HFFc6 (cell line): ENCODE results near the gene NHLRC1. TPM values are rescaled to one million over a fixed set of nuclear protein-coding genes. Genes with fewer than 3 reads are reported as not detected.
A peak's percentile ranks its signal among the peaks of the same experiment; 100 is the strongest.

Experiments used
- DNase-seq: peaks from one replicate; pipeline ENCODE4 v3.0.0-alpha.2; 2018
- H3K27ac Mint-ChIP-seq: 2 replicates; pipeline ENCODE4 v1.8.0; 2020; ENCODE audit warnings: mild to moderate bottlenecking, mixed read lengths
- H3K27me3 Mint-ChIP-seq: 2 replicates; pipeline ENCODE4 v1.8.0; 2021; ENCODE audit warnings: mild to moderate bottlenecking, moderate library complexity, mixed read lengths; ENCODE audit not compliant: insufficient read depth
- H3K36me3 Mint-ChIP-seq: 2 replicates; pipeline ENCODE4 v1.8.0; 2021; ENCODE audit warnings: low read depth, mixed read lengths
- H3K4me1 Mint-ChIP-seq: 2 replicates; pipeline ENCODE4 v1.8.0; 2020; ENCODE audit warnings: low read depth, mixed read lengths
- H3K4me3 Mint-ChIP-seq: 2 replicates; pipeline ENCODE4 v1.8.0; 2020; ENCODE audit warnings: mild to moderate bottlenecking, moderate library complexity, mixed read lengths
- H3K9me3 Mint-ChIP-seq: 2 replicates; pipeline ENCODE4 v1.8.0; 2020; ENCODE audit warnings: mild to moderate bottlenecking, mixed read lengths
- long read RNA-seq: library from polyadenylated mRNA; unstranded; transcript quantifications from one replicate; pipeline ENCODE4 v2.0.0, GENCODE V29; 2019
- total RNA-seq, 6 experiments: library from RNA; stranded (reverse); fragmentation: NEBNext Ultra II Directional; extraction: Animal tissue kit (Norgen Biotek cat#: 25700); gene quantifications; 2 replicates in 1 of 6; 3 replicates in 5 of 6; pipeline ENCODE4 v1.2.3, GENCODE V29; 2021
- TF ChIP-seq, protein P1 (sequence below): fragments of 200-600 bp; sonication (generic); IDR thresholded peaks from 2 replicates; pipeline ENCODE4 v1.5.0; 2021; ENCODE audit warnings: antibody characterized with exemption, mild to moderate bottlenecking

Gene NHLRC1
- total RNA-seq, result 1 to 10 TPM; 1.2 to 1.9 (median 1.4) TPM
- long read RNA-seq, partial matches to known transcripts, result 0 of 2 reads
- long read RNA-seq, other reads (novel, unspliced or antisense), result 0 of 2 reads

DNA sequence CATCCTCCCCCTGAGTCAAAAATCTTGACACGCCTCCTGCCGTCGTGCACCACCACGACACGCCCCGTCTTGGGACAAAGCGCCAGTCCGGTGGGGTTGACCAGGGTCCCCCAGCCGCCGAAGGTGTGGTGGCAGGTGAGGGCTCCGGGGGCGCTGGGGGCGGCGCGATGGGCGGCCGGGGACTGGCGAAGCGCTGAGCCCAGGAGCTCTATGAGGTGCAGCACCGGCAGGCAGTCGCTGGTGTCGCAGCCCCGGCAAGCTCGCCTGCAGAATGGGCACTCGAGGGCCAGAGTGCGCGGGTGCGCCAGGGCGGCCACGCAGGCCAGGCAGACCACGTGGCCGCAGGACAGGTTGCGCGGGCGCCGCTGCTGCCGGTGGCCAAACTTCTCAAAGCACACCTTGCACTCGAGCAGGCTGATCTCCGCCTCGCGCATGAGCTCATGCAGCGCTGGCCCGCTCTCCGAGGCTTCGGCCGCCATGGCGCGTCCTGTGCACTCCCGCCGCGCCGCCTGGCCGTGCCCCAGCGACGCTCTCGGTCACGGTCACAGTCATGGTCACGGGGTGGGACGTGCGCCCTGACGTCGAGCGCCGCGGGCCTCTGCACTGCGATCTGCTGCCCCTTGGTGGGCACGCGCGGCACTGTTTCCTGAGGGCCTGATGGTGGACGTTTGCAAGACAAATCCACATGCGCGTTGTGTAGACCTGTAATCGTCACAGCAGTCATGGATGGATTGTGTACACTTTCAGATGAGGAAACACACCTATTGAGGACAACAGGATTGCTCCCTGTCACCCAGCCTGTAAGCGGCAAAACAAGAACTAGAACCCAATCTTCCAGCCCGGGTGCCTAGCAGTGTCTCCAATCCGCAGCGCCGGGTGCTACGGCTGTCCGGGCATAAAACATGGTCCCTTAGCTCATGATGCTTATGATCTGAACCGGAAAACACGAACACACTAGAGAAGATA, at the start of gene NHLRC1:
Gene NHLRC1, minus strand, starts transcription at position 550 of the 966 bp plus-strand sequence. Its CDS starts 71 bp downstream, at position 479.
- Mint-ChIP-seq H3K4me3 (peak within 1 kb of the TSS; percentile 86), H3K36me3 (no peaks in the 10 kb centered on the region), H3K4me1 (peaks cover 42% of the 10 kb centered on the region), H3K27ac (peak within 1 kb of the TSS; percentile 88), H3K9me3 (no peaks in the 10 kb centered on the region), H3K27me3 (no peaks in the 10 kb centered on the region)
- TF ChIP-seq, protein P1, sequence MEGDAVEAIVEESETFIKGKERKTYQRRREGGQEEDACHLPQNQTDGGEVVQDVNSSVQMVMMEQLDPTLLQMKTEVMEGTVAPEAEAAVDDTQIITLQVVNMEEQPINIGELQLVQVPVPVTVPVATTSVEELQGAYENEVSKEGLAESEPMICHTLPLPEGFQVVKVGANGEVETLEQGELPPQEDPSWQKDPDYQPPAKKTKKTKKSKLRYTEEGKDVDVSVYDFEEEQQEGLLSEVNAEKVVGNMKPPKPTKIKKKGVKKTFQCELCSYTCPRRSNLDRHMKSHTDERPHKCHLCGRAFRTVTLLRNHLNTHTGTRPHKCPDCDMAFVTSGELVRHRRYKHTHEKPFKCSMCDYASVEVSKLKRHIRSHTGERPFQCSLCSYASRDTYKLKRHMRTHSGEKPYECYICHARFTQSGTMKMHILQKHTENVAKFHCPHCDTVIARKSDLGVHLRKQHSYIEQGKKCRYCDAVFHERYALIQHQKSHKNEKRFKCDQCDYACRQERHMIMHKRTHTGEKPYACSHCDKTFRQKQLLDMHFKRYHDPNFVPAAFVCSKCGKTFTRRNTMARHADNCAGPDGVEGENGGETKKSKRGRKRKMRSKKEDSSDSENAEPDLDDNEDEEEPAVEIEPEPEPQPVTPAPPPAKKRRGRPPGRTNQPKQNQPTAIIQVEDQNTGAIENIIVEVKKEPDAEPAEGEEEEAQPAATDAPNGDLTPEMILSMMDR, result peak; percentile 92
- DNase-seq, result peak; percentile 69

GRCh38 chr6:18171871-18172270, 49.4 kb upstream of the NHLRC1 start:
- Mint-ChIP-seq H3K27me3 (no peaks in the 10 kb centered on the region; the same call in 1 of the 2 replicates), H3K27ac (no peak overlapping the region), H3K4me3 (no peak overlapping the region), H3K4me1 (no peaks in the 10 kb centered on the region), H3K9me3 (no peaks in the 10 kb centered on the region), H3K36me3 (peaks cover 43% of the 10 kb centered on the region)
- no peak for DNase-seq
- TF ChIP-seq, protein P1, result no peak

DNA sequence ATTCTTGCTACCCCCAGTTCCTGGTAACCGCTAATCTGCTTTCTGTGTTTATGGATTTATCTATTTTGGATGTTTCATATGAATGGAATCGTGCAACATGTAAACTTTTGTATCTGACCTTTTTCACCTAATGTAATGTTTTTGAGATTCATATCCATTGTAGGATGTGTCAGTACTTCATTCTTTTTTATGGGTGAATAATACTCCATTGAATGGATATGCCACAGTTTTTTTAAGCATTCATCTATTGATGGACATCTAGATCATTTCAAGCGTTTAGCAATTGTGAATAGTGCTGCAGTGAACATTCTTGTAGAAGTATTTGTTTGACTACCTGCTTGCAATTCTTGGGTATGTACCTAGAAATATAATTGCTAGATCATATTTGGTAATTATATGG, 45.8 kb upstream of the NHLRC1 start:
- Mint-ChIP-seq H3K4me1 (peaks cover 7% of the 10 kb centered on the region; the same call in 1 of the 2 replicates), H3K4me3 (no peak overlapping the region), H3K27me3 (no peaks in the 10 kb centered on the region), H3K36me3 (peaks cover 19% of the 10 kb centered on the region), H3K27ac (no peak overlapping the region), H3K9me3 (no peaks in the 10 kb centered on the region)
- TF ChIP-seq, protein P1, result no peak
- DNase-seq, result no peak

- Mint-ChIP-seq H3K27me3 (no peaks in the 10 kb centered on the region), H3K4me3 (no peak overlapping the region), H3K36me3 (peaks cover 20% of the 10 kb centered on the region), H3K9me3 (no peaks in the 10 kb centered on the region), H3K4me1 (peaks cover 10% of the 10 kb centered on the region), H3K27ac (peak overlapping the region; percentile 29; the same call in 1 of the 2 replicates)
- TF ChIP-seq, protein P1, result no peak
- DNase-seq, result peak; percentile 9
These were observed 44.0 kb upstream of the NHLRC1 start for GRCh38 chr6:18166312-18167036.

DNA sequence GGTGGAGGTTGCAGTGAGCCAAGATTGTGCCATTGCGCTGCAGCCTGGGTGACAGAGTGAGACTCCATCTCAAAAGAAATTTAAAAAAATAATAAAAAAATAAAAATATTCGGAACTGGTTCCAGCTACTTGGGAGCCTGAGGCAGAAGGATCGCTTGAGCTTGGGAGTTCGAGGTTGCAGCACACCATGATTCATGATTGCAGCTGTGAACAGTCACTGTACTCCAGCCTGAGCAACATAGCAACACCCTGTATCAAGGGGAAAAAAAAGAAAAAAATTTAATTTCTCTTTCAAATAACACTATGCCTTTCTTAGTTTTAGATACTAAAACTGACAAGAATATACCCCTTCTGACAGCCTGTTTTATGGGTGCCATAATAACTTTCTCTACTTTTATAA, 43.3 kb upstream of the NHLRC1 start:
- TF ChIP-seq, protein P1, result no peak
- Mint-ChIP-seq H3K27ac (no peak overlapping the region), H3K36me3 (peaks cover 21% of the 10 kb centered on the region), H3K4me3 (no peak overlapping the region), H3K4me1 (peaks cover 17% of the 10 kb centered on the region), H3K9me3 (no peaks in the 10 kb centered on the region), H3K27me3 (no peaks in the 10 kb centered on the region)
- no peak for DNase-seq
